ENCODE data around the gene FGF5. TPM values are rescaled to one million over a fixed set of nuclear protein-coding genes. Genes with fewer than 3 reads are reported as not detected.
"Not testable (repeated sequence)": the region's sequence is repeated elsewhere in the genome, so short reads cannot be mapped to it uniquely, and the experiment has no call there.

The FGF5 gene
- total RNA-seq, 2 experiments from 2014 or later: not detected

DNA sequence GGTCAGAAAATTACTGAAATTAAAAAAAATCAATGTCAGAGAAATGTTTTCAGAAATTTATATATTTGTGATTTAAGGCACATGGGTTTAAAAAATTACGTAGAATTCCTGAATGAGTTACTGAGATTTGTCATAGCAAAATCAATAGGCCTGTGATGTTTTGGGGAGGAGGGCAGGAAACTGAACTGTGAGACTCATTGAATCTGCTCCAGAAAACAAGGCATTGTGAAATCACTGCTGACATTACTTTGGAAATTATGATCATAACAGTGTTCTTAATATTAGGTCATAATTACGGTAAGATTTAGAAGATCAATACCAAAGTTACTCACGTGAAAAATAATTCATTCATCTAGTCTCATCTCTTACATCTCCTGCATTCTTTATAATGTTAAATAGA, 5.3 kb downstream of the FGF5 start:
- DNase-seq: no peak
- ChIA-PET POLR2A (no interaction called here), CTCF (no interaction called here)
- intact Hi-C loops (cut with micrococcal nuclease): no loop called here
- H3K4me1 Mint-ChIP-seq (ENCODE audit: low read depth): peaks cover 10% of the 10 kb centered on the region
- peaks cover 44% of the 10 kb centered on the region for H3K27me3 Mint-ChIP-seq
- H3K9me3 Mint-ChIP-seq: no peaks in the 10 kb centered on the region
- no peaks in the 10 kb centered on the region for H3K36me3 Mint-ChIP-seq
- no peak overlapping the region for H3K27ac Mint-ChIP-seq
- H3K4me3 Mint-ChIP-seq: no peak overlapping the region

GRCh38 chr4:80276931-80277330, 10.5 kb downstream of the FGF5 start:
- H3K27ac Mint-ChIP-seq: no peak overlapping the region
- POLR2A ChIA-PET: no interaction called here
- intact Hi-C loops (cut with micrococcal nuclease): no loop called here
- no peaks in the 10 kb centered on the region for H3K9me3 Mint-ChIP-seq
- H3K36me3 Mint-ChIP-seq: no peaks in the 10 kb centered on the region
- peaks cover 13% of the 10 kb centered on the region for H3K27me3 Mint-ChIP-seq
- H3K4me3 Mint-ChIP-seq: no peak overlapping the region
- CTCF ChIA-PET: no interaction called here
- H3K4me1 Mint-ChIP-seq (ENCODE audit: low read depth): no peaks in the 10 kb centered on the region
- DNase-seq: no peak

- no peak overlapping the region for H3K27ac Mint-ChIP-seq
- no peak overlapping the region for H3K4me3 Mint-ChIP-seq
- intact Hi-C loops (cut with micrococcal nuclease): no loop called here
- no peak for DNase-seq
- no peaks in the 10 kb centered on the region for H3K4me1 Mint-ChIP-seq (ENCODE audit: low read depth)
- no peaks in the 10 kb centered on the region for H3K36me3 Mint-ChIP-seq
- ChIA-PET POLR2A (no interaction called here), CTCF (no interaction called here)
- peaks cover 7% of the 10 kb centered on the region for H3K27me3 Mint-ChIP-seq
- H3K9me3 Mint-ChIP-seq: no peaks in the 10 kb centered on the region
Observed at GRCh38 chr4:80279751-80280150, 13.3 kb downstream of the FGF5 start.

DNA sequence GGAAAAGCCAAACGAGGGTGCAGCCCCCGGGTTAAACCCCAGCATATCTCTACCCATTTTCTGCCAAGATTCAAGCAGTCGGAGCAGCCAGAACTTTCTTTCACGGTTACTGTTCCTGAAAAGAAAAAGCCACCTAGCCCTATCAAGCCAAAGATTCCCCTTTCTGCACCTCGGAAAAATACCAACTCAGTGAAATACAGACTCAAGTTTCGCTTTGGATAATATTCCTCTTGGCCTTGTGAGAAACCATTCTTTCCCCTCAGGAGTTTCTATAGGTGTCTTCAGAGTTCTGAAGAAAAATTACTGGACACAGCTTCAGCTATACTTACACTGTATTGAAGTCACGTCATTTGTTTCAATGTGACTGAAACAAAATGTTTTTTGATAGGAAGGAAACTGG, 20.0 kb downstream of the FGF5 start:
- ChIA-PET POLR2A (no interaction called here), CTCF (no interaction called here)
- Mint-ChIP-seq H3K4me1 (ENCODE audit: low read depth) (no peaks in the 10 kb centered on the region), H3K36me3 (no peaks in the 10 kb centered on the region), H3K9me3 (peaks cover 3% of the 10 kb centered on the region), H3K27ac (no peak overlapping the region), H3K27me3 (peaks cover 7% of the 10 kb centered on the region), H3K4me3 (no peak overlapping the region)
- no peak for DNase-seq
- intact Hi-C loops (cut with micrococcal nuclease): no loop called here

GRCh38 chr4:80290665-80291064, 24.2 kb downstream of the FGF5 start:
- H3K4me1 Mint-ChIP-seq (ENCODE audit: low read depth); H3K4me3 Mint-ChIP-seq; H3K27ac Mint-ChIP-seq; DNase-seq; POLR2A ChIA-PET; H3K36me3 Mint-ChIP-seq; CTCF ChIA-PET; H3K9me3 Mint-ChIP-seq; intact Hi-C loops (cut with micrococcal nuclease): not testable (repeated sequence)
- H3K27me3 Mint-ChIP-seq: peaks cover 12% of the 10 kb centered on the region

- peaks cover 3% of the 10 kb centered on the region for H3K9me3 Mint-ChIP-seq
- CTCF ChIA-PET: no interaction called here
- intact Hi-C loops (cut with micrococcal nuclease): no loop called here
Observed at GRCh38 chr4:80294206-80294605, 27.7 kb downstream of the FGF5 start.

DNA sequence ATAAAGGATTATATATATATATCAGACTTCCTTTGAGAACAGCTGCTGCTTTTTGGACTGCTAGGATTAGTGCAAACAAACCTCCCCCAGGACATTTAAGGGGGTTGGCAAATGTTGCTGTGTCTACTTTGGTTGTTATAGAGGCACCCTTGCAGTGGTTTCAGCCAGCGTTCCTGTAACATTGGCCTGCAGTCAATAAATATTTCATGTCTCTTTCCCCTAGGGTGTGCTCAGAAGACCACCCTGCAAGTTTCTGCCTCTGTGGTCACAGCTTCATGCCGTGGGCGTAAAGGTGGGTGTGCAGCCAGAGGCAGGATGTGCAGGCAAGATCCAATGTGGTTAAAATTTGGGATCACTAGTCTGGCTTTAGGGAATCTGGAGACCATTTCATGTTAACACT, 28.9 kb downstream of the FGF5 start:
- Mint-ChIP-seq H3K27ac (no peak overlapping the region), H3K4me3 (no peak overlapping the region), H3K9me3 (peaks cover 3% of the 10 kb centered on the region), H3K27me3 (peaks cover 7% of the 10 kb centered on the region), H3K36me3 (no peaks in the 10 kb centered on the region), H3K4me1 (ENCODE audit: low read depth) (no peaks in the 10 kb centered on the region)
- intact Hi-C loops (cut with micrococcal nuclease): no loop called here
- DNase-seq: no peak
- CTCF ChIA-PET: no interaction called here
- POLR2A ChIA-PET: no interaction called here

More at GRCh38 chr4:80294206-80294605, 27.7 kb downstream of the FGF5 start:
- POLR2A ChIA-PET: no interaction called here
- Mint-ChIP-seq H3K4me3 (no peak overlapping the region), H3K36me3 (no peaks in the 10 kb centered on the region), H3K4me1 (ENCODE audit: low read depth) (no peaks in the 10 kb centered on the region), H3K27me3 (peaks cover 7% of the 10 kb centered on the region), H3K27ac (no peak overlapping the region)
- no peak for DNase-seq

GRCh38 chr4:80295826-80296225, 29.4 kb downstream of the FGF5 start:
- intact Hi-C loops (cut with micrococcal nuclease): no loop called here
- Mint-ChIP-seq H3K36me3 (no peaks in the 10 kb centered on the region), H3K4me1 (ENCODE audit: low read depth) (no peaks in the 10 kb centered on the region), H3K4me3 (no peak overlapping the region), H3K27me3 (peaks cover 5% of the 10 kb centered on the region), H3K9me3 (no peaks in the 10 kb centered on the region), H3K27ac (no peak overlapping the region)
- DNase-seq: no peak
- POLR2A ChIA-PET: no interaction called here
- CTCF ChIA-PET: no interaction called here

GRCh38 chr4:80301884-80302283, 35.4 kb downstream of the FGF5 start:
- Mint-ChIP-seq H3K4me3 (no peak overlapping the region), H3K27ac (no peak overlapping the region), H3K36me3 (no peaks in the 10 kb centered on the region), H3K27me3 (peaks cover 3% of the 10 kb centered on the region), H3K9me3 (no peaks in the 10 kb centered on the region), H3K4me1 (ENCODE audit: low read depth) (no peaks in the 10 kb centered on the region)
- POLR2A ChIA-PET: no interaction called here
- CTCF ChIA-PET: no interaction called here
- DNase-seq: no peak
- intact Hi-C loops (cut with micrococcal nuclease): no loop called here

- Mint-ChIP-seq H3K9me3 (no peaks in the 10 kb centered on the region), H3K27ac (no peak overlapping the region), H3K4me1 (ENCODE audit: low read depth) (no peaks in the 10 kb centered on the region), H3K4me3 (no peak overlapping the region), H3K36me3 (no peaks in the 10 kb centered on the region), H3K27me3 (peaks cover 5% of the 10 kb centered on the region)
- intact Hi-C loops (cut with micrococcal nuclease): no loop called here
- DNase-seq: no peak
- ChIA-PET POLR2A (no interaction called here), CTCF (no interaction called here)
Observed at GRCh38 chr4:80302616-80303223, 36.3 kb downstream of the FGF5 start.

GRCh38 chr4:80305466-80305865, 39.0 kb downstream of the FGF5 start:
- intact Hi-C loops (cut with micrococcal nuclease): no loop called here

GRCh38 chr4:80306260-80306659, 39.8 kb downstream of the FGF5 start:
- no peak for DNase-seq
- intact Hi-C loops (cut with micrococcal nuclease): no loop called here
- no peak overlapping the region for H3K27ac Mint-ChIP-seq
- ChIA-PET CTCF (no interaction called here), POLR2A (no interaction called here)
- no peaks in the 10 kb centered on the region for H3K4me1 Mint-ChIP-seq (ENCODE audit: low read depth)
- peaks cover 14% of the 10 kb centered on the region for H3K27me3 Mint-ChIP-seq
- no peaks in the 10 kb centered on the region for H3K9me3 Mint-ChIP-seq
- no peak overlapping the region for H3K4me3 Mint-ChIP-seq
- no peaks in the 10 kb centered on the region for H3K36me3 Mint-ChIP-seq

More at GRCh38 chr4:80305466-80305865, 39.0 kb downstream of the FGF5 start:
- ChIA-PET CTCF (no interaction called here), POLR2A (no interaction called here)
- no peaks in the 10 kb centered on the region for H3K36me3 Mint-ChIP-seq
- H3K4me3 Mint-ChIP-seq: no peak overlapping the region
- no peak for DNase-seq
- peaks cover 14% of the 10 kb centered on the region for H3K27me3 Mint-ChIP-seq
- no peak overlapping the region for H3K27ac Mint-ChIP-seq
- H3K9me3 Mint-ChIP-seq: no peaks in the 10 kb centered on the region
- H3K4me1 Mint-ChIP-seq (ENCODE audit: low read depth): no peaks in the 10 kb centered on the region

GRCh38 chr4:80307183-80307735, 40.8 kb downstream of the FGF5 start:
- Mint-ChIP-seq H3K4me3 (no peak overlapping the region), H3K36me3 (no peaks in the 10 kb centered on the region), H3K4me1 (ENCODE audit: low read depth) (no peaks in the 10 kb centered on the region), H3K9me3 (no peaks in the 10 kb centered on the region), H3K27ac (no peak overlapping the region), H3K27me3 (peaks cover 11% of the 10 kb centered on the region)
- POLR2A ChIA-PET: no interaction called here
- no peak for DNase-seq
- intact Hi-C loops (cut with micrococcal nuclease): no loop called here
- CTCF ChIA-PET: no interaction called here
